Astrocyte of the hippocampus (primary cell): ENCODE measurements around the gene FRY.

Experiments used
- DNase-seq: peaks from one replicate; pipeline ENCODE4 v3.0.0; 2011; ENCODE audit warnings: low read depth, low spot score

Gene FRY

GRCh38 chr13:32213626-32214025 lies 182.1 kb downstream of the FRY start:
- DNase-seq = no peak

GRCh38 chr13:32214071-32214470 lies 182.5 kb downstream of the FRY start:
- DNase-seq = no peak

- no peak for DNase-seq
These were observed 184.7 kb downstream of the FRY start for GRCh38 chr13:32216281-32216680.

- no peak for DNase-seq
These were observed 190.6 kb downstream of the FRY start for GRCh38 chr13:32222046-32222676.

GRCh38 chr13:32224916-32225315 lies 193.3 kb downstream of the FRY start:
- DNase-seq = no peak

- DNase-seq = peak; percentile 86
These were observed 193.9 kb downstream of the FRY start for GRCh38 chr13:32225481-32225931.

GRCh38 chr13:32228330-32229041 lies 196.9 kb downstream of the FRY start:
- no peak for DNase-seq

GRCh38 chr13:32229443-32229842 lies 197.9 kb downstream of the FRY start:
- DNase-seq = peak; percentile 54

- no peak for DNase-seq
These were observed 200.7 kb downstream of the FRY start for GRCh38 chr13:32232263-32232662.

- no peak for DNase-seq
These were observed 201.5 kb downstream of the FRY start for GRCh38 chr13:32233062-32233461.

GRCh38 chr13:32234914-32235313 lies 203.3 kb downstream of the FRY start:
- DNase-seq = peak; percentile 24

- DNase-seq = no peak
These were observed 206.1 kb downstream of the FRY start for GRCh38 chr13:32237681-32238080.

GRCh38 chr13:32243695-32244094 lies 212.1 kb downstream of the FRY start:
- no peak for DNase-seq

GRCh38 chr13:32245555-32245954 lies 214.0 kb downstream of the FRY start:
- no peak for DNase-seq

GRCh38 chr13:32246468-32246867 lies 214.9 kb downstream of the FRY start:
- peak; percentile 74 for DNase-seq

GRCh38 chr13:32247887-32248286 lies 216.3 kb downstream of the FRY start:
- DNase-seq = no peak

- no peak for DNase-seq
These were observed 217.2 kb downstream of the FRY start for GRCh38 chr13:32248801-32249200.

GRCh38 chr13:32252812-32253438 lies 221.4 kb downstream of the FRY start:
- DNase-seq = no peak

GRCh38 chr13:32253911-32254399 lies 222.4 kb downstream of the FRY start:
- peak; percentile 32 for DNase-seq

- DNase-seq = peak; percentile 26
These were observed 222.8 kb downstream of the FRY start for GRCh38 chr13:32254416-32254815.

- no peak for DNase-seq
These were observed 223.5 kb downstream of the FRY start for GRCh38 chr13:32254916-32255723.

- no peak for DNase-seq
These were observed 224.1 kb downstream of the FRY start for GRCh38 chr13:32255724-32256109.
